ENCODE data around the gene PEDS1.

GRCh38 chr20:50170549-50171220 lies 17.2 kb upstream of the PEDS1 start:
- TF ChIP-seq POLR2A (IDR thresholded peaks at IDR 0.05): no peak
- TF ChIP-seq CTCF (IDR thresholded peaks at IDR 0.05): no peak
